Right renal pelvis (tissue), 4 donors: ENCODE results near the gene ONECUT1. TPM values are rescaled to one million over a fixed set of nuclear protein-coding genes. Genes with fewer than 3 reads are reported as not detected.

Source experiments
- DNase-seq, 4 donors: peaks; one replicate each; pipeline ENCODE4 v3.0.0-alpha.2; 2013; ENCODE audit warnings: low read depth in 4 of 4, low spot score in 3 of 4, missing footprints in 1 of 4
- polyA plus RNA-seq, 4 donors: library from polyadenylated mRNA; unstranded; fragments of 120-200 nt; gene quantifications; one replicate each; pipeline ENCODE4 v1.2.1, GENCODE V29; 2013; ENCODE audit not compliant: insufficient read length in 4 of 4

Gene ONECUT1
- polyA plus RNA-seq, 4 donors: 0.13 to 0.19 TPM; not detected in 2

DNA sequence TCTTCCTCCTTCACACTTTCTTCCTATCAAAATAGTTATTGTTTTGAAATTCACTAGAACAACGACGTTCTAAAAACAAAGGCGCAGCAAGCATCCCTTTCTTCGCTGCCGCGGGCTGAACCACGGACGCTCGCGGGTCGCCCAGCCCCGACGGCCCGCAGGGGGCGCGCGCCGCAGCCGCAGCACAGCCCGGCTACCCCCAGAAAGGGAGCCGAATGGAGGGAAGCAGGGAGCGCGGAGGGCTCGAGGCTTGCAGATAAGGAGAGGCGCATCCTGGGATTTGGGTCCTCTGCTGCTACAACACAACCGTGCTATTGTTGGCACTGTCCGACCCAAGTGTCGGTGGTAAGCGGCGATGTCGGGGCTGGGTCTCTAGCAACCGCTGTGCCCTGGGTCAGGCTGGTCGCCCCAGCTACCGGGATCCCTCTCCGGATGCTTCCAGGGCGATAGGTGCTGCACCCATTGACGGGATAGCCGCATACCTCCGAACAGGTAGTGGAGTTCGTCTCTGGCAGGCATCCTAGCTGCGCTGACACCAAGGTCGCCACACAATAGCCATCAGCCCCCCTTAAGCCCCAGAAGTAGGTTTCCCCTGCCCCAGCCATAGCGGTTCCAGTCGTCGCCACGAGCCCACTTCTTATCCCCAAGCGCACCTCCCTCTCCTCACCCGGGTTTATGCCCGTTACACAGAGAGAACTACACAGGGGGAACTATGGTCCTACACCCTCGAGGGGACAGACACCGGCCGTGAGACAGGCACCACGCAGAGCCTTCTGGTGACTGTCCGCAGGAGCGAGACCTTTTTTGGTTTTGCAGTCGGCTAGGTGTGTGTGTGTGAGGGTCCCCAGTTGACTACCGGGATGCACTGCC, 6.0 kb downstream of the ONECUT1 start:
- no peak for DNase-seq

DNA sequence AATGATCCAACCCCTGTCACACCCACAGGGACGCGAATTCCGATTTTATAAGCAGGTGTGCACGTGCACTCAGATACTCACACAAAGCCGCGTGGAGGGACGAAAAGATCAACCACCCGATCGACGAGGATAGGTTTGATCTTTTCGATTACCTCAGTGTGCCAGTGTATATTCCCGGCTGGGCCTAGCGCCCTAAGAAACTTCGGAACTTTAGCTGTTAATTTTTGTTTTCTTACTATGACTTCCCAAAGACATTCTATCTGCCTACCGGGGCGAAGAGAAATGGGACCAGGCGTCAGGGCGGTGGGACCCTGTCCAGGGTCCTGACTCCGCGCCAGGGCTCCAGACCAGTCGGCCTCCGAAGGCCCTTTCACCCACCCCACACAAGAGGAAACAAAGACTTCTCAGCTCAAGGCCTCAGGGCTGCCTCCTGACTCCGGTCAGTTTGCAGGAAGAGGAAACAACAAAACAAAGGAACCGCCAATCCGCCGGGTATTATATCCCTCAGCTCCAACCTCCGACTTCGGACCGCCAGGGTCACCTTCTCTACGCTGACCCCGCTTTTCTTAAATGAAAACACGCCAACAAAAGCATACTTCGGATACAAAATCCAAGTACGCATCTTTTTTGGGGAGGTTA, 6.8 kb downstream of the ONECUT1 start:
- DNase-seq: no peak

DNA sequence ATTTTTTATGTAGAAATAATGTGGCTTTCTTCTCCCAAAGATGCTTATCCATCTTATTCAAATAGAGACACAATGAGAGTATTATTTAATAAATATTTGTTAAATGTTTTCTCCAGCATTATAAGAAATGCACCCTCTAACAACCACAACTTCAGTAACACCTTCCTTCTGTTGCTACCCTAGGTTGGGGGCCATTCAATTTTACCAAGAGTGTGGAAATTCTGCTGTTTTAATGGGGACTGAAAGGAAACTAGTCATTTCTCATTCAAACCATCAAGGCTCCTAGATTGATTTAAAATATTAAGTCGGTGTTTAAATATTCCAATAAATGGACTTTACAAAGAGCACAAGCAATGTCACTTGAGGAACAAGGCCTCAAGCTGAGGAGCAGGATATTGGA, 7.6 kb downstream of the ONECUT1 start:
- DNase-seq: no peak

GRCh38 chr15:52780172-52780980, 9.8 kb downstream of the ONECUT1 start:
- DNase-seq: no peak

- DNase-seq: no peak
Measured at GRCh38 chr15:52778457-52778856, 11.7 kb downstream of the ONECUT1 start.

- no peak for DNase-seq
Measured at GRCh38 chr15:52772766-52773165, 17.4 kb downstream of the ONECUT1 start.

- DNase-seq: no peak
Measured at GRCh38 chr15:52765785-52766184, 24.4 kb downstream of the ONECUT1 start.

DNA sequence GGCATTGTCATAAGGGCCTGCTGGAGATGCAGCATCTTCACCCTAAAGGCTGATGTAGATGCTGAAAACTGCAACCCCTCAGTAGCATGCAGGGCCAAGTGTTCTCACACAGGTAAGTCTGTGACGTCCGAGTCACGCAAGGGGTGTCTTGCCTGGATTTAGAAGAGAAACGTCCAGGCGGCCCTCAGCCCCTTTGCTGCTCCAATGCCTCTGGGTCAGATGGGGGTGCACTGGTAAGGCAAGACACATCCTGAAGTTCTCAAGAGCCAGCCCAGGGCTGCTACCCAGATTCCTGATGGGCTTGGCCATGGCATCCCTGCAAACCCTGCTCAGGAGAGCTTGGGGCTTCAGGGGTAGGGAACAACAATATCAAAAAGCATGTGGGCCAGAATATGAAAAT, 25.4 kb downstream of the ONECUT1 start:
- DNase-seq: no peak

- no peak for DNase-seq
Measured at GRCh38 chr15:52762621-52763020, 27.5 kb downstream of the ONECUT1 start.

DNA sequence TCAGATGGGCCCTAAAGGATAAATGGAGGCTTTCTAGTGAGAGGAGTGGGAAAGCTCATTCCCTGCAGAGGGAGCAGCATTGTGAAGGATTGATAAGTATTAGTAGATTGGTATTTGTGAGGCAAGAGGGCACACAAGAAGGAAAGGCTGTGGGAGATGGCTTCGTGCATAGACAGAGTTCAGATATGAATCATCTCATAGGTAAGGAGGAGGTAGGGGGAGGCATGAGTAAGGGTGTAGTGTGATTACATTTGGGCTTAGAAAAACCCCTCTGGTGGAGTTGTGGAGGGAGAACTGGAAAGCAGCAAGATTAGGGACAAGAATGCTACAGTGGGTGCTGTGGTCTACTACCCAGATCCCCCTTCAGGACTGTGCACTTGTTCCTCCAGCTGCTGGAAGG, 29.6 kb downstream of the ONECUT1 start:
- DNase-seq: no peak

DNA sequence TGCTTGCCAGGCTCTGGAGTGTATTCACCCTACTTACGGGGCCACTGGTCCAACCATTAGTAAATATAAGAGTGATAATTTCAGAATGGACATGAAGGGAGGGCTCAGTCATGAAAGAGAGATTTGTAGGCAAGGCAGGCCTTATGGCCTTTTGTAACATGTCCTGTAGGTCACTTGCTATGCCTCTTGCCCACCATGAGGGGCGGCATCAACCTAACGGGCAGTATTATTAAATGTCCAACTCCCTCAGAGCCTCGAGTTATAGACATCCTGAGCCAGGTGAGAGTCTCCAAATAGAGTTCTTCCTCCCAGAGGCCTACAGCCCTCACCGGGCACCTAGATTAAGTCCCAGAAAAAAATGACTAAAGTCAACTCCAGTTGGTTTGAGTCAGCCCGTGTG, 30.2 kb downstream of the ONECUT1 start:
- DNase-seq: no peak

DNA sequence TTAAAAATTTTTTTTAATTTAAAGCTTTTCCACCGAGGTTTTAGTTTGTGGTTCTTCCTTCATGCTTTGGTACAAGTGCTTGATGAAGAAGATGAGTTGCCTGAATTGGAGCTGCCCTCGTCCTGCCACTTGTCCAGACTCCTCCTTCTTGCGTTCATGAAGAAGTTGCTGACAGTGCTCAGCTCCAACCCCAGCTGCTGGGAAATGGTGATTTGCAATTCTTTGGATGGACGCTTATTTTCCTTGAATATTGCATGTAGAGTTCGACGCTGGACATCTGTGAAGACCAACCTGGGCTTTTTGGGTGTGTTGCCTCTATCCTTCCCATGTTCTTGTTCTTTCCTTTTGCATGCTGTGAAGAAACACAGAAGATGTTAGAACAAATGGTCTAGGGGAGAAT, 32.6 kb downstream of the ONECUT1 start:
- no peak for DNase-seq

DNA sequence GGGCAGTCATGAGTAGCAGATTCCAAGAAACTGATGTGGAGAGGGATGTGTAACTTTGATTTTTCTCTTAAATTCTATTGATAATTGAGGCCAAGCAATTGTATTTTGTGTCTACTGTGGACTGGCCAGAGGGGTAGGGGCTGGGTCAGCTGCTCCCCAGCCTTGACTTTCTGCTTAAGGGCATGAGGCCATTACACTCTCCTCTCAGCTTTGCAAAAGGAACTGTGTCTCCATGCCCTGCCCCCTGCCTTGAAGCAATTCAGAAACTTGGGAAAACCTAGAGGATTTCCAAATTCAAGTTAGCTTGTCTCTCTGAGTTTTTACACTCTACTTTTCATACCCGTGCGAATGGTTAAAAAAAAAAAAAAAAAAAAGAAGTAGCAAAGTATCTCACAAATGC, 38.6 kb downstream of the ONECUT1 start:
- no peak for DNase-seq

DNA sequence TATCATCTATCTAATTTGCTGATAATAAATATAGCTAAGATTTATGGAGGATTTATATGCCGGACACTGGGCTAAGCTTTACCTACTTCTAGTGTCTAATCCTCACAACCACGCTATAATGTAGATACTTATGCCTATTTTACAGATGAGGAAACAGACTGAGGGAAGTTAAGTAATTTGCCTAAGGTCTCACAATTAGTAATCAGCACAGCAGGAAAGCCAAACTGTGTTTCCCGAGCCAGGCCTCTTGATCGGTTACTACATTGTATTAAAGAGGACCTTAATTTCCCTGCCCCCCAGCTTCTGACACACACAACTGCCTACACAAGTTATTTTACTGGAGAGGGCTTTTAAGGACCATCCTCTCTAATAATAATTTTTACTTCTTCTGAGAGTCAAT, 40.9 kb downstream of the ONECUT1 start:
- no peak for DNase-seq

GRCh38 chr15:52746162-52746757, 43.9 kb downstream of the ONECUT1 start:
- no peak for DNase-seq

GRCh38 chr15:52745326-52746161, 44.6 kb downstream of the ONECUT1 start:
- DNase-seq: no peak

- no peak for DNase-seq
Measured at GRCh38 chr15:52738311-52738710, 51.8 kb downstream of the ONECUT1 start.

DNA sequence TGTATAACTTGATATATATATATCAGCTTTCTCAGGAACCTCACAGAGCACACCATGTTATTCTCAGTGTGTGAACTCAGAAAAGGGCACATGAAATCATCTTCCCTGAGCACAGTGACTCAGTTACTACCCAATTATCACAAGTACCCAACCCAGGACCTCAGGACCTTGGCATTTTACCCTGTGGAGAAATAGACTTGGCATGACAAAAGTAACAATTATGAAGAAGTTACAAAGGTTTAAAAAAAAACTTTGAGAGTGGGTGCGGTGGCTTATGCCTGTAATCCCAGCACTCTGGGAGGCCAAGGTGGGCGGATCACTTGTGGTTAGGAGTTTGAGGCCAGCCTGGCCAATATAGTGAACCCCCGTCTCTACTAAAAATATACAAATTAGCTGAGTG, 52.4 kb downstream of the ONECUT1 start:
- DNase-seq: no peak

- peak; percentile 54 to 71 (median 58) for DNase-seq
Measured at GRCh38 chr15:52735231-52736089, 54.7 kb downstream of the ONECUT1 start.
